ENCODE measurements around the gene GALNT17. TPM values are rescaled to one million over a fixed set of nuclear protein-coding genes. Genes with fewer than 3 reads are reported as not detected.

GALNT17 gene
- polyA plus RNA-seq, 1 donor from 2014 or later: 15.7 TPM

DNA sequence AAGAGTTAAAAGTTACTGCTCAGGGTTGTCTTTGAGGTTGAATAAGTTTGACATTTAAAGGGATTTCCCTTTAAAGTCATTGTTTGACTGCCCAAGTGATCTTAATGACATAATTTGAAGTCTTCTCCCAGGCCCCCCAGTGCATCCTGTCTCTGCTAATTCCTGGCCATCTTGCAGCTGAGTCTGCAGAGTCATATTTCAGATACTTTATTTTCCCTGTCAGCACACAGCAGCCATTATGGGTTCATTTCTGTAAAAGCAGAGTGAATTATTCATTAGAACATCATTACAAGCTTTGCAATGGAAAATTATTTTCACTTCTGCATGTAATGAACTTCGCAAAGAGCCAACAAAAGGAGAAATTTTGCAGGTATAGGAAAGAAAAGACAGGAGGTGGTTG, 536.6 kb downstream of the GALNT17 start:
- H3K9ac ChIP-seq (ENCODE audit: low read length): no peak overlapping the region
- peak overlapping the region; percentile 17 for H3K4me2 ChIP-seq (ENCODE audit: low read length)
- no peaks in the 10 kb centered on the region for H3K9me3 ChIP-seq (ENCODE audit: low read length)
- peak overlapping the region; percentile 33 for H3K4me3 ChIP-seq (ENCODE audit: low read length)
- TF ChIP-seq EZH2 (IDR thresholded peaks at IDR 0.05; ENCODE audit: borderline replicate concordance, insufficient read depth, low read length, poor library complexity, severe bottlenecking) (no peak), MXI1 (conservative IDR thresholded peaks at IDR 0.05; ENCODE audit: poor library complexity, severe bottlenecking) (no peak), EP300 (conservative IDR thresholded peaks at IDR 0.05; ENCODE audit: poor library complexity, severe bottlenecking) (no peak), CTCF (IDR thresholded peaks at IDR 0.05; ENCODE audit: poor library complexity, severe bottlenecking) (no peak), POLR2AphosphoS5 (IDR thresholded peaks at IDR 0.05) (no peak)
- H3K27ac ChIP-seq (ENCODE audit: low read length): peak overlapping the region; percentile 60
- H2AFZ ChIP-seq (ENCODE audit: low read depth, low read length): no peak overlapping the region
- no peaks in the 10 kb centered on the region for H3K79me2 ChIP-seq (replicated peaks; ENCODE audit: insufficient read depth, low read length)
- no peaks in the 10 kb centered on the region for H3F3A ChIP-seq (ENCODE audit: insufficient read depth, low read length, poor library complexity, severe bottlenecking)
- no peaks in the 10 kb centered on the region for H3K27me3 ChIP-seq (ENCODE audit: insufficient read depth, low read depth, low read length)
- no peaks in the 10 kb centered on the region for H4K20me1 ChIP-seq (ENCODE audit: insufficient read depth)
- H3K36me3 ChIP-seq (ENCODE audit: insufficient read depth, low read length): no peaks in the 10 kb centered on the region
- H3K9me2 ChIP-seq (ENCODE audit: insufficient read depth, low read length): no peaks in the 10 kb centered on the region

DNA sequence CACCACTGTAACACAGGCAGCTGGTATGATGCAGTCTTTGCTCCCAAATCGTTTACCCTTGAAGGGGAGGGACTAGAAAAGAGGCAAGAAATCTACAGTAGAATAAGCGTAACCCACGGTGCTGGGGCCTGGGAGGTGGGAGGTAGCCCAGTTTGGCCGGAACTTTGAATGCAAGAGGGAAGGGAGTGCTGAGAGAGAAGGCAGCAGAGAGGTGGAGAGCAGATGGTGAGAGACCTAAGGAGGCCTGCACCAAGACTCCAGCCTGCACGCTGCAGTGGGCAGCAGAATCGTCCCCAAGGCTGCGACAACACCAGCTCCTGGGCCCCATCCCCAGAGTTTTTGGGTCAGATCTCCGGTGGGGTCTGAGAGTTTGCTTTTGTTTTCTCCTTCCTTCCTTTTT, 547.5 kb downstream of the GALNT17 start:
- Histone ChIP-seq H3K27me3 (ENCODE audit: insufficient read depth, low read depth, low read length) (no peaks in the 10 kb centered on the region), H3K4me3 (ENCODE audit: low read length) (no peak overlapping the region), H3K9me3 (ENCODE audit: low read length) (no peaks in the 10 kb centered on the region), H2AFZ (ENCODE audit: low read depth, low read length) (no peak overlapping the region), H3K4me2 (ENCODE audit: low read length) (no peak overlapping the region), H3K36me3 (ENCODE audit: insufficient read depth, low read length) (no peaks in the 10 kb centered on the region), H3K9me2 (ENCODE audit: insufficient read depth, low read length) (no peaks in the 10 kb centered on the region), H4K20me1 (ENCODE audit: insufficient read depth) (no peaks in the 10 kb centered on the region), H3K9ac (ENCODE audit: low read length) (no peak overlapping the region), H3K27ac (ENCODE audit: low read length) (no peak overlapping the region), H3K79me2 (replicated peaks; ENCODE audit: insufficient read depth, low read length) (no peaks in the 10 kb centered on the region), H3F3A (ENCODE audit: insufficient read depth, low read length, poor library complexity, severe bottlenecking) (no peaks in the 10 kb centered on the region)
- TF ChIP-seq CTCF (IDR thresholded peaks at IDR 0.05; ENCODE audit: poor library complexity, severe bottlenecking) (no peak), EZH2 (IDR thresholded peaks at IDR 0.05; ENCODE audit: borderline replicate concordance, insufficient read depth, low read length, poor library complexity, severe bottlenecking) (no peak), SMC3 (conservative IDR thresholded peaks at IDR 0.05; ENCODE audit: poor library complexity) (no peak), MXI1 (conservative IDR thresholded peaks at IDR 0.05; ENCODE audit: poor library complexity, severe bottlenecking) (no peak), EP300 (conservative IDR thresholded peaks at IDR 0.05; ENCODE audit: poor library complexity, severe bottlenecking) (no peak)
- TF ChIP-seq, protein P1, sequence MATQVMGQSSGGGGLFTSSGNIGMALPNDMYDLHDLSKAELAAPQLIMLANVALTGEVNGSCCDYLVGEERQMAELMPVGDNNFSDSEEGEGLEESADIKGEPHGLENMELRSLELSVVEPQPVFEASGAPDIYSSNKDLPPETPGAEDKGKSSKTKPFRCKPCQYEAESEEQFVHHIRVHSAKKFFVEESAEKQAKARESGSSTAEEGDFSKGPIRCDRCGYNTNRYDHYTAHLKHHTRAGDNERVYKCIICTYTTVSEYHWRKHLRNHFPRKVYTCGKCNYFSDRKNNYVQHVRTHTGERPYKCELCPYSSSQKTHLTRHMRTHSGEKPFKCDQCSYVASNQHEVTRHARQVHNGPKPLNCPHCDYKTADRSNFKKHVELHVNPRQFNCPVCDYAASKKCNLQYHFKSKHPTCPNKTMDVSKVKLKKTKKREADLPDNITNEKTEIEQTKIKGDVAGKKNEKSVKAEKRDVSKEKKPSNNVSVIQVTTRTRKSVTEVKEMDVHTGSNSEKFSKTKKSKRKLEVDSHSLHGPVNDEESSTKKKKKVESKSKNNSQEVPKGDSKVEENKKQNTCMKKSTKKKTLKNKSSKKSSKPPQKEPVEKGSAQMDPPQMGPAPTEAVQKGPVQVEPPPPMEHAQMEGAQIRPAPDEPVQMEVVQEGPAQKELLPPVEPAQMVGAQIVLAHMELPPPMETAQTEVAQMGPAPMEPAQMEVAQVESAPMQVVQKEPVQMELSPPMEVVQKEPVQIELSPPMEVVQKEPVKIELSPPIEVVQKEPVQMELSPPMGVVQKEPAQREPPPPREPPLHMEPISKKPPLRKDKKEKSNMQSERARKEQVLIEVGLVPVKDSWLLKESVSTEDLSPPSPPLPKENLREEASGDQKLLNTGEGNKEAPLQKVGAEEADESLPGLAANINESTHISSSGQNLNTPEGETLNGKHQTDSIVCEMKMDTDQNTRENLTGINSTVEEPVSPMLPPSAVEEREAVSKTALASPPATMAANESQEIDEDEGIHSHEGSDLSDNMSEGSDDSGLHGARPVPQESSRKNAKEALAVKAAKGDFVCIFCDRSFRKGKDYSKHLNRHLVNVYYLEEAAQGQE (IDR thresholded peaks at IDR 0.05; ENCODE audit: borderline replicate concordance): no peak

Measured in neural cell (in vitro differentiated cells).